SU-DHL-6 (cell line): ENCODE results near the gene KIF3A.

Source experiments
- H2AFZ ChIP-seq: fragments of 200-600 bp; sonication (generic); 2 replicates; pipeline ENCODE4 v1.6.1; 2014; ENCODE audit warnings: low read depth, mild to moderate bottlenecking, moderate library complexity, mixed read lengths, antibody characterized with exemption, low read length; ENCODE audit not compliant: severe bottlenecking
- H3F3A ChIP-seq: fragments of 200-600 bp; shearing (Covaris generic); 2 replicates; pipeline ENCODE4 v1.6.0; 2016; ENCODE audit warnings: antibody characterized with exemption, mild to moderate bottlenecking; ENCODE audit not compliant: insufficient read depth
- H3K27ac ChIP-seq: fragments of 200-600 bp; sonication (generic); 2 replicates; pipeline ENCODE4 v1.5.1; 2016; ENCODE audit warnings: low read depth, mild to moderate bottlenecking, low read length, moderate library complexity, mixed read lengths
- H3K27me3 ChIP-seq: fragments of 200-600 bp; sonication (generic), shearing (Covaris generic); 2 replicates; pipeline ENCODE4 v1.6.0; 2014; ENCODE audit warnings: mild to moderate bottlenecking, low read length
- H3K36me3 ChIP-seq: fragments of 200-600 bp; sonication (generic); 2 replicates; pipeline ENCODE4 v1.6.1; 2014; ENCODE audit warnings: mild to moderate bottlenecking, low read length, mixed read lengths
- H3K4me2 ChIP-seq: fragments of 300-600, 200-600 bp; shearing (Covaris generic), sonication (generic); 2 replicates; pipeline ENCODE4 v1.6.0; 2014; ENCODE audit warnings: low read length, low read depth, mild to moderate bottlenecking; ENCODE audit not compliant: poor library complexity, severe bottlenecking
- H3K4me3 ChIP-seq: fragments of 200-600 bp; sonication (generic); 2 replicates; pipeline ENCODE4 v1.5.1; 2014; ENCODE audit warnings: antibody characterized with exemption, low read length, mild to moderate bottlenecking, mixed read lengths; ENCODE audit not compliant: insufficient read depth, poor library complexity, severe bottlenecking
- H3K79me2 ChIP-seq: fragments of 200-600 bp; sonication (generic); 2 replicates; pipeline ENCODE4 v1.6.1; 2014; ENCODE audit warnings: mild to moderate bottlenecking, low read length, moderate library complexity; ENCODE audit not compliant: insufficient read depth
- H3K9ac ChIP-seq: fragments of 200-600 bp; sonication (generic); 2 replicates; pipeline ENCODE4 v1.7.0; 2014; ENCODE audit warnings: mild to moderate bottlenecking, low read length
- H3K9me2 ChIP-seq: fragments of 200-600 bp; sonication (generic); replicated peaks from 2 replicates; pipeline ENCODE4 v1.6.1; 2014; ENCODE audit warnings: low read length; ENCODE audit not compliant: insufficient read depth
- H3K9me3 ChIP-seq: fragments of 200-600 bp; sonication (generic); 2 replicates; pipeline ENCODE4 v1.6.1; 2014; ENCODE audit warnings: low read length, mixed read lengths; ENCODE audit not compliant: insufficient read depth
- H4K20me1 ChIP-seq: fragments of 200-600 bp; sonication (generic); 2 replicates; pipeline ENCODE4 v1.6.1; 2014; ENCODE audit warnings: low read depth, mild to moderate bottlenecking, antibody characterized with exemption, low read length, moderate library complexity, mixed read lengths
- CTCF ChIP-seq: fragments of 200-600 bp; sonication (generic); IDR thresholded peaks from one replicate; pipeline ENCODE4 v1.5.1; 2017; ENCODE audit warnings: antibody characterized with exemption, mild to moderate bottlenecking, low read length, moderate library complexity; ENCODE audit not compliant: insufficient read depth, poor library complexity, severe bottlenecking
- EZH2phosphoT487 ChIP-seq: fragments of 200-600 bp; sonication (generic), shearing (Covaris generic); conservative IDR thresholded peaks from 2 replicates; pipeline ENCODE4 v1.6.1; 2018; ENCODE audit warnings: mild to moderate bottlenecking, antibody characterized with exemption, low read length, moderate library complexity, mixed read lengths

Gene KIF3A

GRCh38 chr5:132765311-132766019 lies 28.1 kb upstream of the KIF3A start:
- Histone ChIP-seq H3K9me2 (no peaks in the 10 kb centered on the region), H3K9me3 (no peaks in the 10 kb centered on the region), H3K27me3 (no peaks in the 10 kb centered on the region), H3K4me2 (no peak overlapping the region), H3K9ac (no peak overlapping the region), H3K4me3 (no peak overlapping the region), H3F3A (no peaks in the 10 kb centered on the region), H3K27ac (no peak overlapping the region), H3K79me2 (no peaks in the 10 kb centered on the region), H2AFZ (no peak overlapping the region), H3K36me3 (no peaks in the 10 kb centered on the region), H4K20me1 (no peaks in the 10 kb centered on the region)
- TF ChIP-seq CTCF, result no peak

- Histone ChIP-seq H3K79me2 (no peaks in the 10 kb centered on the region), H3K27me3 (no peaks in the 10 kb centered on the region), H3K27ac (no peak overlapping the region), H3K4me2 (no peak overlapping the region), H3F3A (no peaks in the 10 kb centered on the region), H3K9me2 (no peaks in the 10 kb centered on the region), H3K36me3 (no peaks in the 10 kb centered on the region), H4K20me1 (no peaks in the 10 kb centered on the region), H2AFZ (no peak overlapping the region), H3K9me3 (no peaks in the 10 kb centered on the region), H3K9ac (no peak overlapping the region), H3K4me3 (no peak overlapping the region)
- no peak for TF ChIP-seq EZH2phosphoT487
- no peak for TF ChIP-seq CTCF
Observed at GRCh38 chr5:132764671-132765238, 27.4 kb upstream of the KIF3A start.

- Histone ChIP-seq H2AFZ (no peak overlapping the region), H3K9ac (no peak overlapping the region), H3K27me3 (no peaks in the 10 kb centered on the region), H3K27ac (no peak overlapping the region), H3K9me2 (no peaks in the 10 kb centered on the region), H4K20me1 (no peaks in the 10 kb centered on the region), H3K79me2 (no peaks in the 10 kb centered on the region), H3K36me3 (no peaks in the 10 kb centered on the region), H3K4me3 (no peak overlapping the region), H3K9me3 (no peaks in the 10 kb centered on the region), H3F3A (no peaks in the 10 kb centered on the region), H3K4me2 (no peak overlapping the region)
- TF ChIP-seq CTCF, result no peak
- TF ChIP-seq EZH2phosphoT487, result no peak
Observed at GRCh38 chr5:132764051-132764450, 26.7 kb upstream of the KIF3A start.
